ENCODE data around the gene OTOP2. TPM values are rescaled to one million over a fixed set of nuclear protein-coding genes. Genes with fewer than 3 reads are reported as not detected.

Gene OTOP2
- total and polyA plus RNA-seq, 10 of the 15 experiments (the other 5 are each of a cell fraction or from before 2014, with no cell fraction given) = not detected

- no peak overlapping the region for H3K9ac ChIP-seq (ENCODE audit: control insufficient read depth, insufficient read depth, low read length)
- in situ Hi-C loops (cut with MboI) = no loop called here
- CTCF ChIA-PET = interaction anchor here (1.2 to 1.4 kb wide), 3 partner anchors 20 to 153 kb away, joined by 3 to 4 read pairs (median 3); no protein-coding TSS in a partner anchor
Observed at GRCh38 chr17:74898376-74898946, 25.6 kb upstream of the OTOP2 start.

More at GRCh38 chr17:74898376-74898946, 25.6 kb upstream of the OTOP2 start:
- intact Hi-C loops (cut with micrococcal nuclease; ENCODE audit: unreplicated experiment) = no loop called here
- no peak overlapping the region for H3K27ac ChIP-seq (ENCODE audit: control insufficient read depth, insufficient read depth)
- H3K79me2 ChIP-seq (ENCODE audit: control insufficient read depth, insufficient read depth, low read length) = no peaks in the 10 kb centered on the region
- no peak for FAIRE-seq
- no peak overlapping the region for H3K4me3 ChIP-seq
- H3K36me3 ChIP-seq (ENCODE audit: control insufficient read depth in 2 of 2, insufficient read depth in 2 of 2, low read length in 1 of 2) = no peaks in the 10 kb centered on the region
- ATAC-seq = no peak
- SMC1A ChIA-PET (ENCODE audit: uncharacterized antibody, unreplicated experiment) = no interaction called here
- no TSS peak for BruUV-seq (replicated peaks)
- H3K4me2 ChIP-seq (ENCODE audit: control insufficient read depth, insufficient read depth) = no peak overlapping the region
- no peaks in the 10 kb centered on the region for H4K20me1 ChIP-seq (ENCODE audit: control insufficient read depth, insufficient read depth)
- H3K27me3 ChIP-seq (replicated peaks in 1 of 2; ENCODE audit: control insufficient read depth in 2 of 2, insufficient read depth in 2 of 2, low read length in 1 of 2) = peaks cover 4 to 12% of the 10 kb centered on the region in 2 experiments
- TF ChIP-seq E2F4 (IDR thresholded peaks at IDR 0.05; ENCODE audit: low read depth, low read length) (no peak), EP300 (IDR thresholded peaks at IDR 0.05; ENCODE audit: borderline replicate concordance in 1 of 2, control insufficient read depth in 1 of 2, low read depth in 2 of 2, low read length in 2 of 2) (no peak), SMAD1 (IDR thresholded peaks at IDR 0.05; ENCODE audit: low read depth, partially characterized antibody) (no peak), CBX5 (IDR thresholded peaks at IDR 0.05; ENCODE audit: low read depth) (no peak), PBX3 (IDR thresholded peaks at IDR 0.05; ENCODE audit: insufficient replicate concordance, low read depth, low read length) (no peak), ASH2L (IDR thresholded peaks at IDR 0.05; ENCODE audit: borderline replicate concordance, low read depth) (no peak), ATF3 (IDR thresholded peaks at IDR 0.05; ENCODE audit: borderline replicate concordance, extremely low read depth, low read depth, low read length) (no peak), NR2F1 (conservative IDR thresholded peaks at IDR 0.05) (no peak), NRF1 (conservative IDR thresholded peaks at IDR 0.05; ENCODE audit: low read depth, low read length) (no peak), ZNF592 (IDR thresholded peaks at IDR 0.05) (no peak), POLR2AphosphoS5 (IDR thresholded peaks at IDR 0.05; ENCODE audit: low read length) (no peak), IKZF2 (IDR thresholded peaks at IDR 0.05) (no peak), NFYA (IDR thresholded peaks at IDR 0.05; ENCODE audit: borderline replicate concordance, low read depth, low read length) (no peak), JUNB (IDR thresholded peaks at IDR 0.05) (no peak), ZNF217 (IDR thresholded peaks at IDR 0.05) (no peak)
- TF ChIP-seq, protein P1, sequence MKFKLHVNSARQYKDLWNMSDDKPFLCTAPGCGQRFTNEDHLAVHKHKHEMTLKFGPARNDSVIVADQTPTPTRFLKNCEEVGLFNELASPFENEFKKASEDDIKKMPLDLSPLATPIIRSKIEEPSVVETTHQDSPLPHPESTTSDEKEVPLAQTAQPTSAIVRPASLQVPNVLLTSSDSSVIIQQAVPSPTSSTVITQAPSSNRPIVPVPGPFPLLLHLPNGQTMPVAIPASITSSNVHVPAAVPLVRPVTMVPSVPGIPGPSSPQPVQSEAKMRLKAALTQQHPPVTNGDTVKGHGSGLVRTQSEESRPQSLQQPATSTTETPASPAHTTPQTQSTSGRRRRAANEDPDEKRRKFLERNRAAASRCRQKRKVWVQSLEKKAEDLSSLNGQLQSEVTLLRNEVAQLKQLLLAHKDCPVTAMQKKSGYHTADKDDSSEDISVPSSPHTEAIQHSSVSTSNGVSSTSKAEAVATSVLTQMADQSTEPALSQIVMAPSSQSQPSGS (IDR thresholded peaks at IDR 0.05; ENCODE audit: low read length) = no peak
- H3K9me3 ChIP-seq (replicated peaks; ENCODE audit: control insufficient read depth, insufficient read depth, low read length) = no peaks in the 10 kb centered on the region
- RAD21 ChIA-PET (ENCODE audit: unreplicated experiment) = interaction anchor here (1.3 kb wide), 1 partner anchor 107 kb away, joined by 3 read pairs; no protein-coding TSS in a partner anchor
- no peak overlapping the region for H2AFZ ChIP-seq (ENCODE audit: control insufficient read depth, low read depth, low read length)
- 30% methylated on average over 11 of the region's 11 CpGs for WGBS (ENCODE audit: insufficient coverage, insufficient replicate concordance, low lambda C conversion rate, missing lambda C conversion rate)
- DNase-seq (ENCODE audit: low read depth, low spot score) = no peak
- no peaks in the 10 kb centered on the region for H3K4me1 ChIP-seq (ENCODE audit: control insufficient read depth, insufficient read depth, low read length)
- POLR2A ChIA-PET = no interaction called here

Measured in GM12878 (cell line).